Measurements from ENCODE around the gene HDGFL3.

- no peak for TF ChIP-seq YY1 (IDR thresholded peaks at IDR 0.05; ENCODE audit: insufficient read depth, insufficient read length)
- TF ChIP-seq SUZ12 (IDR thresholded peaks at IDR 0.05; ENCODE audit: extremely low read depth, insufficient read depth, insufficient read length), result no peak
- no peak for TF ChIP-seq ZNF274 (IDR thresholded peaks at IDR 0.05; ENCODE audit: low read depth, low read length)
Observed at GRCh38 chr15:83230242-83230641, 22.6 kb upstream of the HDGFL3 start.
